GM18502 (cell line): ENCODE data around the gene VAMP2.

Experiments
- ATAC-seq: cut with Tn5 transposase; IDR thresholded peaks from one replicate; pipeline ENCODE4 v1.9.1; 2021; ENCODE audit warnings: mild to moderate bottlenecking; ENCODE audit not compliant: unreplicated experiment, poor library complexity

Gene VAMP2

GRCh38 chr17:8156246-8156992, 6.3 kb downstream of the VAMP2 start:
- peak; percentile 82 for ATAC-seq

DNA sequence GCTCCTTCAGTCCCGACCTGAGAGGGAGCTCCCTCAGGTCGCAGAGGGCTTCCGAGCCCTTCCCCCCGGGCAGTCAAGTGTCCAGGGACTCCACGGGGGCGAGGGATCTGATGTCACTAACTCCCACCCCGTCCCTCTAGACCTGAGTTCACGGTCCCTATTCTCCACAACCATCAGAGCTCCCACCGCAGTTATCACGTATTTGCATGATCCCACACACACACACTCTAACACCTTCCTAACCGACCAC, 6.8 kb downstream of the VAMP2 start:
- ATAC-seq: no peak

- no peak for ATAC-seq
These were observed 7.3 kb downstream of the VAMP2 start for GRCh38 chr17:8155231-8155995.

GRCh38 chr17:8154608-8155155, 8.1 kb downstream of the VAMP2 start:
- no peak for ATAC-seq

- no peak for ATAC-seq
These were observed 8.7 kb downstream of the VAMP2 start for GRCh38 chr17:8153957-8154607.

DNA sequence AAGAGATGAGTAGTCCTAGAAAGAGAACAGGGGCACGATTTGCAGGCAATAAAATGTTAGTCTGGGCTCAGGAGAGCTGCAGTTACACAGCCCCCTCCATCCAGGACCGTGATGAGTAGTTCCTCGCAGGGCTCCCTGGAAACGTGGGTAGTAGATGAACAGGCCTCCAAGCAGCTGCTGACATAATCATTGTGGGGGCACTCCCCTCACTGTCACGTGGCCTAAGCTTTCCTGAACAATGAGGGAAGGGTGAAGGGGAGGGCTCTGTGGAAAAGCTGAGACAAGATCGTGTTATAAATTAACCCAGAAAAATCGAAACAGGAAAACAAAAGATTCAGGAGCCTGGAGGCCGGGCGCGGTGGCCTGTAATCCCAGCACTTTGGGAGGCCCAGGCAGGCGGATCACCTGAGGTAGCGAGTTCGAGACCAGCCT, 9.2 kb downstream of the VAMP2 start:
- no peak for ATAC-seq

DNA sequence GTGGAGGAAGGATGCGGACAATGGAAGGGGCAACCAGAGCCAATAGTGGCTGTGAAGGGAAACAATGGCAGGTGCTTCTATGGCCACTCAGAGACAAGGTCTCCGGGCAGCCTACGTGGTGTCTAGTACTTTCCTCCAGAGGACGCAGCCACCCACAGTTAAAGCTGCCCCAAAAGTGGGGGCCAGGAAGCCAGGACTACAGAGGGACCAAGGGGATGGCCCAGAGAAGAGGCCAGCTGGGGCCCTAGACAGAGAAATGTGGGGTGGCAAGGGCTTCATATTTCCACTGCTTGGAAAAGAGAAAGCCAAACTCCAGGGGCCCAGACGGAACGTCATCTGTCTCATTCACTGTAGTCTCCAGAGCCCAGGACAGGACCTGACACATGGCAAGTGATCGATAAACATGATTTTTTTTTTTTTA, 9.7 kb downstream of the VAMP2 start:
- ATAC-seq: no peak

DNA sequence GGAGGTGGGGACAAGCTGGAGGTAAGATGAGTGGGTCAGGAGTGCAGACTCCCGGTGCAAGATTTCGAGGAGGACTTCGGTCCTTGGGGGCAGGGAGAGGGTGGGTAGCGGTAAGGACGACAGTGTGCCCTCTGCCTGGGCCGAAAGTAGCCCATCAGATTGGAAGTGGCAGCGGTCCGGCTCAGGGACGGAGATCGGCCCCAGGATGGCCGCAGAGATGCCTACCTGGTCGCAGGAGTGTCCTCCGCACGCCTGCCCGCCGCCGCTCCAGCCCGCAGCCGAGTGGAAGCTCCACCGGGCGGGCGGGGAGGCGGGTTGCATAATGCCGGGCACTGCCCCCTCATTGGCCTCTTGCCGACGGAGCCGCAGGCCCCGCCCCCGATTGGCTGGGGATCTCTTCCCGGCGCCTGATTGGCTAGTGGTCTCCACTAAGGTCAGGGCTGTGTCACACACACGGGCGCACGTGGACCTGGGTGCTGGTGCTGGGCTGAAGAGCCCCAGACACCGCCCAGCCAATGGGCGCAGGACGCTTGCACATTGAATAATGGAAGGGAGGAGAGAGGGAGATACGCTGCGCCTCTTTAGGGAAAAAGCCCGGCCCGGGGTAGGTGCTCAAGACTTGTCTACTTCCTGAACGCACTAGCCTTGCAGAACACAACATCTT, 10.5 kb downstream of the VAMP2 start, which contains the start of gene PER1:
Gene PER1 (minus strand): TSS at position 293 of the 664 bp plus-strand sequence. CDS start 1,698 bp downstream, outside the sequence.
- ATAC-seq: no peak

GRCh38 chr17:8151641-8152111, 11.1 kb downstream of the VAMP2 start:
- no peak for ATAC-seq

DNA sequence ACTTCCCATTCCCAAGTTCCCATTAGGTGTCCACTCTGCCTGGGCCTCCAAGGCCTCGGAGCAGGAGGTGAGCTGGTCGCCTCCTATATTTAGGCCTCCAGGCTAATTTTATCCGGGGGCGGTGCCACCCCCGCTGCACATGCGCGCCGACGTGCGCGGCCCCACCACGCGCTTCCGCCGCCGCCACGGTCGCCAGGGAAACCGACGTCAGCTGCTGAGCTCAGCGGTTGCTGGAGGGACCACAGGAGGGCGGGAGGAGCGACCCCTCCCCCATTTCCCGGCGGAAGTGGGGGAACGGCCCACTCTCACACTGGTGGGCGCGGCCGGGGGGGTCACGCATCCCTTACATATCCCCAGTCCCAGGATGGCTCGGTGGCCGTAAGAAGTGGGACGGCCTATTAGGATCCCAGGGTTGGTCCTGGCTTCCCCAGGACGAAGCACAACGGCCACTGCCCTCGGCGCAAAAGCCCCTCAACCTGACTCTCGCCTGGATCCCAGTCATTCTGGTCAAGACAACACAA, 11.6 kb downstream of the VAMP2 start:
- peak; percentile 48 for ATAC-seq

DNA sequence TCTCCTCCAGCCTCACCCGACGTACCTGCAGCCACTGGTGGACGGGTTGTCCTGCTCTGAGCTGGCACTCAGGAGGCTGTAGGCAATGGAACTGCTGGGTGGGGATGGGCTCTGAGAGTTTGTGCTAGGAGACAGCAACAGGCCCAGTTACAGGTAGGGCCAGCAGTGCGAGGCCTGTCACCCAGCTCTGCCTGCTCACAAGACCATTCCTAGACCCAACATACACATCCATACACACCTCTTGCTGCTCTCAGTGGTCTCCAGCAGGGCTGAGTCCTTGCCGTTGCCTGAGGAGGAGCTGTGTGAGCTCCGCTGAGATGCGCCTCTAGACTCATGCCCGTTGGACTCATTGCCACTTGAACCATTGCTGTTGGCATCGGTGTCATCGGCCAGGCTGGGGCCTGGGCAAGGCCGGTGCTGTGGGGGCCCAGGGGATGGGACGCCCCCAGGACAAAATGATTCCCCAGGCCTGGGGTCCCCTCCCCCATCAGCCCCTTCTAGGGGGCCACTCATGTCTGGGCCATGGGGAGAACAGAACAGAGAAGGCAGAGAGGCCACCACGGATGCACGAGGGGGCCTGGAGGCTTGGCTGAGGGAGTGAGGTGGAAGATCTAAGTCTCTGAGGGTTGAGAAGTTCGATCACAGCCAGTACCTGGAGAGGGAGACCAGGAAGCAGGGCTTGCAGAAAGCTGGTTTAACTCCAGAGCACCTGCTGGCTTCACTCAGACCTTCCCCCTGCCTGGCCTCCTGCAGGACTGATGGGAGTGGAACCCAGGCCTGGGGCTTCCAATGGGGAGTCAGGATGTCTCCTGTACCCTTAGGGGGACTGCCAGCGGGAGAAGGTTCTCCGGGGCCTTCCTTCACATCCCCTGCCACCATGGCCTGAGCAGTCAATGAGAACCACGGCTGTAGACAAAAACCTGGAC, 12.3 kb downstream of the VAMP2 start:
- peak; percentile 3 for ATAC-seq

GRCh38 chr17:8149419-8150193, 13.1 kb downstream of the VAMP2 start:
- ATAC-seq: no peak

DNA sequence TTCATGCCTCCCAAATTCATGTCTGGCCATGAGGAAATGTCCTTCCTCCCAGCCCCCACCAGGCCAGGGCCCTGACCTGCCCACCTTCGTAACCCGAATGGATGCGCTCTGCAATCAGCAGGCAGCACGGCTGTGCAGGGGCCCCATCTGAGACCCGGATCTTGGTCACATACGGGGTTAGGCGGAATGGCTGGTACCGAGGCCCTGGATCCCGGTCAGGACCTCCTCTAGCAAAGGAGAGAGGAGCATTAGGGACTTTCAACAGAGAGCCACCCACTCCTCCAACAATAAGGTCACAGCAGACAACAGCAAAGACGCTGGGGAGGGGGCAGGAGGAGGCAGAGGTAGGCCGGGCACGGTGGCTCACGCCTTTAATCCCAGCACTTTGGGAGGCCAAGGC, 14.2 kb downstream of the VAMP2 start:
- ATAC-seq: no peak

GRCh38 chr17:8147805-8148404, 14.8 kb downstream of the VAMP2 start:
- no peak for ATAC-seq

- ATAC-seq: no peak
These were observed 15.5 kb downstream of the VAMP2 start for GRCh38 chr17:8147141-8147804.

- no peak for ATAC-seq
These were observed 16.2 kb downstream of the VAMP2 start for GRCh38 chr17:8146381-8147140.

DNA sequence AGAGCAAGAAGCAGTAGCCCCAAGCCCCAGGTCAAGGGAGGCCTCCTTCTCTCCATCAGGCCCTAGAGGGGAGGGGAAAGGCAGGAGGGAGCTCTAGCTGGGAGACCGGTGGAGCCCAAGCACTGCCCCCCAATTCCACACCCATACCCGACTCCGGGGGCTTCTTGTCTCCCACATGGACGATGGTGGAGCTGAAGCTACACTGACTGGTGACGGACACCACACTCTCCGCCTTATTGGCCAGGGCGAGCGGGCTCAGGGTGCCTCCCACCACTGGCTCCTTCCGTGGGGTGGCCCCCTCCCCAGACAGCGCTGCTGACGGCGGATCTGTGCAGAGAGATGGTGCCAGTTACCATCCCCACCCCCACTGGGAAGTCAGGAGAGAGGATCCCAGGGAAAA, 16.9 kb downstream of the VAMP2 start:
- no peak for ATAC-seq
